ENCODE measurements around the gene NSDHL. TPM values are rescaled to one million over a fixed set of nuclear protein-coding genes. Genes with fewer than 3 reads are reported as not detected.
"Not testable (repeated sequence)": the region's sequence is repeated elsewhere in the genome, so short reads cannot be mapped to it uniquely, and the experiment has no call there.

The NSDHL gene
- total and polyA plus RNA-seq, 2 of the 4 experiments (the other 2 are of a cell fraction), result 22.8 to 26.0 TPM

DNA sequence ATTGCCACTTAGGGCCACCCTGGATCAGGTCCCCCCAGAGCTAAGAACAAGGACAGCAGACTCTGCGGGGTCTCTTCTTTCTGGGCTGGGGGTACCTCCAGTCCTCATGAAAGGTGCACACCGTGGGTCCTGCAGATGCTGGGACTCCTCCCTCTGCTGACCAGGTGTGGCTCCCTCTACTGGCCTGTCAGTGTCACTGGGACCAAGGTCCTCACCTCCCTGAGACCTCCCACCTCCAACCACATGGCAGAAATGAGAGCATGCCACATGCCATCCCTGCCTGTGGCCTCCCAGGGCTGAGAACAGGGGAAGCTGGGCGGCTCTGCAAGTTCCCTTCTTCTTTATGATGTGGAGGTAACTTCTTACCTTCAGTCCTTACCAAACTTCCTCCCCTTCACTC is 43.8 kb upstream of the NSDHL start:
- H3K27ac ChIP-seq (ENCODE audit: insufficient read depth, low read length); H3K14ac ChIP-seq (replicated peaks; ENCODE audit: low read depth, low read length); H3K4me3 ChIP-seq (ENCODE audit: insufficient read depth, low read depth, low read length); POLR2A ChIA-PET (ENCODE audit: unreplicated experiment); H4K20me1 ChIP-seq (ENCODE audit: insufficient read depth, low read length); H4K8ac ChIP-seq (ENCODE audit: low read depth in 2 of 2, low read length in 2 of 2); H3K4me2 ChIP-seq (ENCODE audit: low read depth, low read length); ATAC-seq (ENCODE audit: low read depth); BruUV-seq (replicated peaks); H3K18ac ChIP-seq (ENCODE audit: low read depth, low read length); H2BK15ac ChIP-seq (ENCODE audit: low read depth, low read length); H2BK120ac ChIP-seq (ENCODE audit: low read depth, low read length); dilution Hi-C loops (cut with HindIII; ENCODE audit: low sequenced_read_pairs, unreplicated experiment); H3K56ac ChIP-seq (ENCODE audit: extremely low read depth, insufficient read depth, low read length); H4K5ac ChIP-seq (ENCODE audit: low read depth, low read length); H2AK5ac ChIP-seq (ENCODE audit: low read depth, low read length); H3K9me1 ChIP-seq (ENCODE audit: insufficient read depth, low read length); CTCF ChIA-PET; H3K36me3 ChIP-seq (ENCODE audit: control insufficient read depth, insufficient read depth, low read length); in situ Hi-C loops (cut with MboI; ENCODE audit: low sequenced_read_pairs); H2BK5ac ChIP-seq (ENCODE audit: low read depth, low read length, poor library complexity, severe bottlenecking); H3K79me1 ChIP-seq (ENCODE audit: low read depth in 1 of 2, low read length in 2 of 2); H3K27me3 ChIP-seq (ENCODE audit: control insufficient read depth, insufficient read depth, low read length); H3K9me3 ChIP-seq (ENCODE audit: control insufficient read depth, insufficient read depth, low read length); H3K4me1 ChIP-seq (ENCODE audit: control insufficient read depth, insufficient read depth, low read length); H2AFZ ChIP-seq (replicated peaks; ENCODE audit: low read length, poor library complexity); H4K91ac ChIP-seq (ENCODE audit: insufficient read depth, low read depth, low read length); intact Hi-C loops (cut with micrococcal nuclease); H2BK20ac ChIP-seq (ENCODE audit: low read depth, low read length); H3K23ac ChIP-seq (ENCODE audit: low read depth, low read length); H3K4ac ChIP-seq (ENCODE audit: low read depth, low read length); DNase-seq; H2AK9ac ChIP-seq (replicated peaks; ENCODE audit: low read depth, low read length, poor library complexity); H3K9ac ChIP-seq (ENCODE audit: low read depth, low read length): not testable (repeated sequence)
- no CpG with 5 or more reads among the region's 3 CpGs for WGBS, 2 experiments (ENCODE audit: extremely low coverage in 2 of 2, insufficient read length in 1 of 2)
